Stimulated activated CD8-positive, alpha-beta memory T cell treated with anti-CD3 and anti-CD28 coated beads, Interleukin-4, amount 100 ng/mL, for 4 hours (primary cell): Measurements from ENCODE around the gene GMIP.
A peak's percentile ranks its signal among the peaks of the same experiment; 100 is the strongest.
"Not testable (repeated sequence)": the region's sequence is repeated elsewhere in the genome, so short reads cannot be mapped to it uniquely, and the experiment has no call there.

ENCODE experiments used
- DNase-seq, 2 donors: peaks; one replicate each; pipeline ENCODE4 v3.0.0-alpha.2; 2020; ENCODE audit warnings: low read depth in 2 of 2, low spot score in 1 of 2

The GMIP gene

DNA sequence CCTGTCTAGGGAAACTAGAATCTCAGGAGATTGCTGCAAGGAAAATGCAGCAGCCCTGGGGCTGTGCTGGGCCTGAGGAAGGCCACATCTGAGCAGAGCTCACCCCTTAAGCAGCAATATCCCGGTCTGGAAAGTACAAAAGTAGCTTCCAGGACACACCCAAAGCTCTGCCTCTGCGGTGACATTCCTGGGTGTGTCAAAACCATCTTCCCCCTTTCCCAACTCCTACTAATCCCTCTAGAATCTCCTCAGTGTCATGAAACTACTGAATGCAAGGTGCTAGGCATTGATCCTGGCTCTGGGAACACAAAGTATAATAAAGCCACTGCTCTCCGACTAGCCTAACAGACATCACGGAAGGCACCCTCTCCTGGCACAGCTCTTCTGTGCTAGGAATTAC, 30.0 kb downstream of the GMIP start:
- no peak for DNase-seq

DNA sequence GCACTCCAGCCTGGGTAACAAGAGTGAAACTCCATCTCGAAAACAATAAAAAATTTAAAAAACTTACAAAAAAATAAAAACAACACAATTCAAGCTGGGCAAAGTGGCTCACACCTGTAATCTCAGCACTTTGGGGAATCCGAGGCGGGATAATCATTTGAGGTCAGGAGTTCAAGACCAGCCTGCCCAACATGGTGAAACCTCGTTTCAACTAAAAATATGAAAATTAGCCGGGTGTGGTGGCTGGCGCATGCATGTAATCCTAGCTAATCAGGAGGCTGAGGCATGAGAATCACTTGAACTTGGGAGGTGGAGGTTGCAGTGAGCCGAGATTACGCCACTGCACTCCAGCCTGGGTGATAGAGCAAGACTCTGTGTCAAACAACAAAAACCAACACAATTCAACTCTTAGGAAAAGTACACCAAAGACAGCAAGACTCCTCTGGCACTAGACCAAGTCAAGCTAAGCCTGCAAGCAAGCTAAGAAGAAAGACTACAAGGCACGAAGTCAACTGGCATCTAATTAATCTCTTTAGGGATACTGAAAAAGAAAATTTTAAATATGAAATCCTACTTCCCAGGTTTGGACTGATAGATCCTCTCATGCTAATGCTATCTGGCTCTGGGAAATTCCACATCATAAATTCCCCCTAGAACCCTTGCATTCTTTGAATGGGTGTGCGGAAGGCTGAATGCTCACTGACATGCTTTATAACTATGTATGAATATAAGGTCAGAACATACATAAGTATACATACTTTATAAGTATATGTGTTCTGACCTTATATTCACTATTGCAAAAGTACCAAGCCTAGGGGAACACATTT, 32.9 kb downstream of the GMIP start:
- DNase-seq: no peak

- not testable (repeated sequence) for DNase-seq
Measured at GRCh38 chr19:19606686-19607085, 36.8 kb downstream of the GMIP start.

GRCh38 chr19:19606021-19606420, 37.4 kb downstream of the GMIP start:
- DNase-seq: no peak

GRCh38 chr19:19602713-19603324, 40.6 kb downstream of the GMIP start:
- DNase-seq: no peak

- no peak for DNase-seq
Measured at GRCh38 chr19:19602136-19602712, 41.2 kb downstream of the GMIP start.

GRCh38 chr19:19600793-19601330, 42.6 kb downstream of the GMIP start:
- no peak for DNase-seq

GRCh38 chr19:19598728-19599451, 44.6 kb downstream of the GMIP start:
- peak in 1 of 2 donors; percentile 46 for DNase-seq

- no peak for DNase-seq
Measured at GRCh38 chr19:19597809-19598306, 45.6 kb downstream of the GMIP start.

DNA sequence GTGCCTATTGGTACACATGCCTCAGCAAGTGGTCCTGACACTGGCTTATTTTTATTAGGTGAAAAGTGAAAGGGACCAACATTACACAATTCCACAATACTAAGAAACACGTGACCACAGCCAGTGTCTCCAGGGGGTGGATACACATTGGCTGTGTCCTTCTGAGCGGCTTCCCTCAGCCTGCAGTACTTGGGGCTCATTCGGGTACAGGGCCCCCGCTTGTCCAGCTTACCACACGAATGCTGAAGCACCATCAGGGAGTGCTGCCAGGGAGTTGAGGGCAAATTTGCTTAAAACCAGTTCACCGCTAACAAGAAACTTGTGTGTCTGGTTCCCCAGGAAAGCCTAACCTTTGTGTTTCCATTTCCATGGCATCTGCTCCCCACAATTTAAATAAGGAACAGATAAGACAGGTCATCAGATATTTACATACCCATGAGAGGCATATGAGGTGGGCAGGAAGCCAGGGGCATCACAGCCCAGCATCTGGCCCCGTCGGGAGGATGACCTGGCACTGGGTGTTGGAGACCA, 48.2 kb downstream of the GMIP start:
- DNase-seq: no peak

DNA sequence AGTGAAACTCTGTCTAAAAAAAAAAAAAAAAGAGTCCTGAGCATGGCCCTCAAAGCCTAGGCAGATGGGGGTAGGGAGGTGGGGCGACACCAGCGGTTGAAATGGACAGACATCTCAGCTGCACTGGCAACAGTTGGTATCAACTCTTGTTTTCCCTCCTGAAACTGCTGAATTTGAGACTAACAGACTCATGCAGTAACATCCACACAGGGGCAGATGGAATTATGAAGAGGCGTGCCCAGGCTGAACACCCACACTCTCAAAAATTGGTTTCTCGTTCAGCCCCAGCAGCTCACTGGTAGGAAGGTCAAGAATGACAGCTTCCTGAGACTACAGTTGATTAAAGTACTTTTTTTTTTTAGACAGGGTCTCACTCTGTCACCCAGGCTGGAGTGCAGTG, 49.1 kb downstream of the GMIP start:
- DNase-seq: no peak

DNA sequence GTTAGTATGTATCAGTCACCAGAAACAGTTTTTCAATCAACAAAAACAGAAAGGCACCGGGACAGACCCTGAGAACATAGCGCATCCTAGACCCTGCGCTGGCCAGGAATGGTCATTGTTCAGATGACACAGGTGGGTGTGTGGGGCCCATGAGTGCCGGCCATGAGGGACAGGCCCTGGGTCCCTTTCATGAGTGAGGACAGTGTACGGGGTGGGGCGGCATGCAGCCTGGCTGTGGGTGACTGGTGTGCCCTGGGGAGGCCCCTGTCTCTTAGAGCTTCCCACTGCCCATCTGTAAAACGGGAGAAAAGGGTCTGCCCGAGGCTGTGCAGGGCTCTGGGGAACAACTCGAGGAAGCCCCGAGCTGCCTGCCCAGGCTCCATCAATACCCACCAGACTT, 50.8 kb downstream of the GMIP start:
- DNase-seq: no peak

GRCh38 chr19:19591133-19591825, 52.2 kb downstream of the GMIP start:
- DNase-seq: peak in 1 of 2 donors; percentile 46

DNA sequence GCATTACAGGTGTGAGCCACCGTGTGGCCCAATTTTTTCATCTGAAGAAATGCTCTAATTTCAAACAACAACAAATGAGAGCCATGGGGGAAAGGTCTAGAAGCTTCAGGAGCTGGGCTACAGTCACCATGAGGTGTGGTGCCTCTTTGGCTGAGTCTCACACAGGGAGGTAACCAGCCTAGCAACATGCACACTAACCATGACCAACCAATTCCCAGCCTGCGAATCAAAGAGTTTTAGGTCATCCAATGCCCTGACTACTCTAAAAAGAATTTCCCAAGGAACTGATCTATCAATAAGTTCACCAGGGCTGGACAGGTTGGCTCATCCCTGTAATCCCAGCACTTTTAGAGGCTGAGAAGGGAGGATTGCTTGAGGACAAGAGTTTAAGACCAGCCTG, 54.9 kb downstream of the GMIP start:
- no peak for DNase-seq

GRCh38 chr19:19587771-19588170, 55.7 kb downstream of the GMIP start:
- DNase-seq: no peak

- DNase-seq: no peak
Measured at GRCh38 chr19:19584356-19584755, 59.1 kb downstream of the GMIP start.

DNA sequence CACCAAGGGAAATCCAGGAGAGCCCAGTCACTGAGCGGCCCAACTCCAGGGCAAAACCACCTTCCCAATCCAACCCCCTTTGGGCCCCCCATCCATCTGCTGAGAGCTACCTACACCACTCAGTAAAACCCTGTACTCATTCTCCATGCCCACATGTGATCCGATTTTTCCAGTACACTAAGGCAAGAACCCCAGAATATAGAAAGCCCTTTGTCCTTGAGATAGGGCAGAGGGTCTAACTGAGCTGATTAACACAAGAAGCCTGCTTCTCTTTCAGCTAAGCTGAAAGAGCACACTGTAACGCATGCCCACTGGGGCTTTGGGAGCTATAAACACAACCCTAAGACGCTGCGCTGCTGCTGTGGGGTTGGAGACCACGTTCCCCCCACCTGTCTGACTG, 61.0 kb downstream of the GMIP start:
- DNase-seq: no peak

GRCh38 chr19:19581391-19581790, 62.1 kb downstream of the GMIP start:
- no peak for DNase-seq

- no peak for DNase-seq
Measured at GRCh38 chr19:19580418-19580817, 63.0 kb downstream of the GMIP start.
